HPDE6-E6E7 (cell line): ENCODE data around the gene ELP4.

ENCODE experiments used
- DNase-seq: peaks from one replicate; pipeline ENCODE4 v3.0.0; 2011; ENCODE audit warnings: missing footprints; ENCODE audit errors: extremely low spot score

The ELP4 gene

DNA sequence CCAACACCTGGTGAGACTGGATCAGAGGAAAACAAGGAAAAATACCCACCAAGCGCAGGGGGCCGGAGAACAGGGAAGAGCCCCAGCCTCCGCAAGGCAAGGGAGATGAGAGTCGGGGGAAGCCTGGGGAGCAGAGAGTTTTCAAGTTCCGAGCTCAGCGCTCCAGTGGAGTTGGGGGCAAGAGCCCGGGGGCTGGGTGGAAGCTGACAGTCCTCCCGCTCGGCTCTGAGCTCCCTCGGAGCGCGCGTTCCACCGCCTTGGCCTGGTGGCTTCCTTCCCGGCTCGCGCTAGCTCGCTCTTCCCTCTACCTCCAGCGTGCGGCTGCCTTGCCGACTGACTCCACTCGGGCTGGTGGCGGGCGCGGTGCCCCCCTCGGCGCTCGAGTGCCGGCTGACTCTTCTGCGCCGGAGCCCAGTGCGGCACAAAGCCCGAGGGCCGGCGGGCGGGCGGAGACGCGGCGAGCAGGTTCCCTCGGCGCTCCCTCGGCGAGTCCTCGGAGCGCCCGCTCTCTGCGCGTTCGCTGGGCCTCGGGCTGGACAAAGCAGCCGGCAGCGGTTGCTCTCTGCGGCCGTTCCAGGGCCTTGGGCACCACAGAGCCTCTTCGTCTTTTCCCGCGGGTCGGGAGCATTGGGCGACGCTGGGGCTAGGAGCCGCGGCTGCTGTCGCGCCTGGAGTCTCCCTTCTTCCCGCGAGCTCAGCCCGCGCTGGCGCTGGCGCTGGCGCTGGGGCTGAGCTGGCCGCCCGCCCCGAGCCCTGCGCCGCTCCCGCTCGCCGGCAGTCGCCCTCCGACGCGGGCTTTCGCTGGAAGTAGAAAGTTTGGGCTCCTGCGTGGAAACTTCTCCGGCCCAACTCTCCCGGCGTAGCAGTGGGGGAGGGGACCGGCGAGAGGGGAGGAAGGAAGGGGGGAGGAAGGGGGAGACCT lies 300.6 kb downstream of the ELP4 start:
- peak; percentile 21 for DNase-seq

- DNase-seq: peak; percentile 11
These were observed 301.4 kb downstream of the ELP4 start, which contains the start of gene PAX6 for GRCh38 chr11:31810779-31811647. PAX6 (minus strand) TSS chr11:31811322; CDS start chr11:31806411, 4,911 bp downstream.

DNA sequence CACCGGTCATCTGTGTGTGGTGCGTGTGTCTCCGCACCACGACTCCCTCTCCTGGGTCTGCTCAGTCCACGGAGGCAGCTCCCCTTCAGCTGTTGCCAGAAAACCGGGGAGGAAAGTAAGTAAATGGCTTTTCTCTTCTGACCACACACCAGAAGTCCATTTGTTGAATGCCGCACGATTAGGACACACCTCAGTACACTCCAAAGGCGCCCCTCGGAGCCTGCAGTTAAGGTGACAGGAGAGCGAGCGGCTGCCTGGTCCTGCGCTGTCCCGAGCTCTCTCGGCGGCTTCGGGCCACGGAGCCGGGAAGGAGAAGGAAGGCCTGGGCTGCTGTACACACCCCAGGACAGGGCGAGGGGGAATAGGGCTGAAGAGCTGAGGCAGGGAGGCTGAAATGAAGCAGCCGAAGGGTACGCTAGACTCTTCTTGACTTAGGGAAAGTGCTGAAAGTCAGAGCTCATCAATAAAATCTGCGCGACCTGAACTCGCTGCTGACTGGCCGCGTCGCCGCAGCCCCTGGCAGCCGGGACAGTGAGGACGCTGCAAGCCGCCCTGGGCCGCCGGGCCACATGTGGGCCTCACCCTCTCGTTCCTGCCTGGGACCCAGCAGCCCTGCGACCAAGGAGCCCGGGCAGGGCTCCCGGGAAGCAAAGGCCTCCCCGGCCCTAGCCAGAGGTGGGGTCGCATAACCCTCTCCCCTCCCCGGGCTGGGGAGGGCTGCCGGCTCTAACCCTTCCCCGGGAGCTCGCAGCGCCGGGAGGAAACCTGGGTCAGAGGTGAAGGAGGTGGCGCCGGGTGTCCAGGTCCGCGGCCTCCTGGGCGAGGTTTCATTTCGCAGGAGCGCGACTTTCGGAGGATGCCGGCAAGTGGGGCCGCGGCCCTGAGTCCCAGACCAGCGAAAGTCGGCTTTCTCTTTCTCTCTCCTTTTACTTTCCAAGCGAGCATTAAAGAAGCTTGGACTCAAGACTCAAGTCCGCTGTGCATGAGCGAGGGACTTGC lies 303.1 kb downstream of the ELP4 start:
- DNase-seq: no peak

DNA sequence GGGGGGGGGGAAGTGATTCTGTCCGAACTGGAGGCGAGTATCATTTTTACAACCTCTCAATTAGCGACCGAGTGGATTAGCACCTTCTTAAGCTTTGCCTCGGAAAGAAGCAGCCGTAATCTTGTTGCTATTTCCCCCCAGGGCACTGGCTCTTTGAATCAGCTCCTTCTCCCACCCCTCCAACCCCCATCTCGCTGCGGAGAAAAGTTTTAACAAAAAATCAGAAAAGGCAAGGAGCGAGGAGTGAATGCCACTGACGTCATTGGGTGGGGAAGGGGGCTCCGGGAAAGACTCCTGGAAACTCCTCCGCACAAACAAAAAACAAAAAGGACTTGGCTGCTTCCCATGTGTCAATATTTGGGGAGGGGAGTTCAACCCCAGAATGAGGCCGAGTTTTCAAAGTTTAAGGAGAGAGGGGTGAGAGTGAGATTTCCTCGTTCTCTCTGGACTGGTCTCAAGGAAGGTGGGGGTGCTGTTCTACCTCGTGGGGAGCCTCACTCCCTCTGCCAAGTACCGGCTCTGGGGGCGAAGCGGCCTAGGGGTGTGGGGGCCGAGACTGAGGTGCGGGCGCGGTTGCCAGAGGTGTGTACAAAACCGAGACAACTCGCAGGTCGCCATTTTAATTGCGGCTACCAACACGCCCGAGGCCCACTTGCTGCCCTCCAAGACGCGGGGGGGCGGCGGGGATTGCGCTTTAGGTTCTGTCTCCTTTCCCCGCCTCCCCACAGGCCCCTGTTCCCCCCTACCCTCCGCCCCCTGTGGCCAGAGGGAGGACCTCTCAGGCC lies 304.0 kb downstream of the ELP4 start:
- no peak for DNase-seq

- DNase-seq: no peak
These were observed 304.8 kb downstream of the ELP4 start for GRCh38 chr11:31814176-31814868.

GRCh38 chr11:31815711-31816467 lies 306.3 kb downstream of the ELP4 start:
- DNase-seq: no peak

- no peak for DNase-seq
These were observed 307.0 kb downstream of the ELP4 start for GRCh38 chr11:31816468-31817053.

- DNase-seq: no peak
These were observed 307.6 kb downstream of the ELP4 start for GRCh38 chr11:31817054-31817620.

DNA sequence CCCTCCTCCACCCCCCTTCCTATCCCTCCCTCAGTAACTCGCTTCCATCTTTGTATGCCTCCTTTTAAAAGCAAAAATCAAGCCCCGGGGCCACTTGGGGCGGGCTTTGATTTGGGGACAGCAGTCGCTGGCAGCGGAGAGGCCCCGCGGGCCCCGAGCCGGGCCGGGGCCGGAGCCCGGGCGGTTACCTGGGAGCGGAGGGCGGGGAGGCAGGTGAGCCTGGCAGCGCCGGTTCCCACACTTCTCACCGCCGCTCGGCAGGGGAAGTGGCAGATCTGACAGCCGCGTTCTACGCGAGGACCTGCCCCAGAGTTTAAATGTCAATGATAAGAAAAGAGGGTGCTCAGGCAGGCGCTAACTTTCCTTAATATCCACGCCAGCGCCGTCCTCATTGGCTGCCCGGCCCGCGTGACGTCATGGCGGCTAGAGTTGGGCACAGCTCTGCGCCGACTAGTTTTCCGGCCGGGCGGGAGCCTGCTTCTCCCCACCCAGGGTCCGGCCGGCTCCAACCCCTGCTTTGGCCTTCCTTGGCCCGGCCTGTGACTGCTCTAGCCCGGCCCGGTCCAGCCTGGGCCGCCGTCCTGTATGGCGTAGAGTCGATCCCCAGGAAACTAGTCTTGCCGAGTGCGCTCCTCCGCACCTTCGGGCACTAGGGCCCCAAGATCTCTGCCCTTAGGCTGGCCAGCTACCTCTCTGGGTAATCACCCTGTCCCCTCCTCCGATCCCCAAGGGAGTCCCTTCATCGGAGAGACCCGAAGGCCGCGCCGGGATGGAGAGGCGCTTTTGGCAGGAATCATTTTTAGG lies 308.3 kb downstream of the ELP4 start:
- DNase-seq: no peak

- DNase-seq: no peak
These were observed 308.8 kb downstream of the ELP4 start for GRCh38 chr11:31818425-31818755.

DNA sequence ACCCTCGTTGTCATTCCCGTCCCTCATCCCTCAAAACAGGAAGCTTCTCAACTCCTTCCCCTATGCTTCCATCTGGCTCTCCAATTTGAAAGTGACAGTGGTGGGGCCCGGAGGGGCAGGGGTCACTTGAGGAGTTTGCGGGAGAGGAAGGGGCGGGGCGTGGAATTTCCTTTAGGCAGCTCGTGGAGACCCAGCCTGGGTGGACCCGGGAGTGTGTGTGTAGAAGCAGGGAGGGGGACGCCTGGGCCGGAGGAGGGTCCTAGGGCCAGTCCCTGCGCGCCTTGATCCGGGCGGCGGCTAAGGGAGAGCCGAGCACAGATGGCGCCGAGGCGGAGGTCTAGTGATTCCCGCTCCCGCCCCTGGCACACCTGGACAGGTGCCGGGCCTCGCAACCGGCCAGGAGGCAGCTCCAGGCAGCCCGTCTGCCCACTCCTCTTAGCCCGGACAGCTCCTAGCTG lies 309.3 kb downstream of the ELP4 start:
- DNase-seq: no peak

DNA sequence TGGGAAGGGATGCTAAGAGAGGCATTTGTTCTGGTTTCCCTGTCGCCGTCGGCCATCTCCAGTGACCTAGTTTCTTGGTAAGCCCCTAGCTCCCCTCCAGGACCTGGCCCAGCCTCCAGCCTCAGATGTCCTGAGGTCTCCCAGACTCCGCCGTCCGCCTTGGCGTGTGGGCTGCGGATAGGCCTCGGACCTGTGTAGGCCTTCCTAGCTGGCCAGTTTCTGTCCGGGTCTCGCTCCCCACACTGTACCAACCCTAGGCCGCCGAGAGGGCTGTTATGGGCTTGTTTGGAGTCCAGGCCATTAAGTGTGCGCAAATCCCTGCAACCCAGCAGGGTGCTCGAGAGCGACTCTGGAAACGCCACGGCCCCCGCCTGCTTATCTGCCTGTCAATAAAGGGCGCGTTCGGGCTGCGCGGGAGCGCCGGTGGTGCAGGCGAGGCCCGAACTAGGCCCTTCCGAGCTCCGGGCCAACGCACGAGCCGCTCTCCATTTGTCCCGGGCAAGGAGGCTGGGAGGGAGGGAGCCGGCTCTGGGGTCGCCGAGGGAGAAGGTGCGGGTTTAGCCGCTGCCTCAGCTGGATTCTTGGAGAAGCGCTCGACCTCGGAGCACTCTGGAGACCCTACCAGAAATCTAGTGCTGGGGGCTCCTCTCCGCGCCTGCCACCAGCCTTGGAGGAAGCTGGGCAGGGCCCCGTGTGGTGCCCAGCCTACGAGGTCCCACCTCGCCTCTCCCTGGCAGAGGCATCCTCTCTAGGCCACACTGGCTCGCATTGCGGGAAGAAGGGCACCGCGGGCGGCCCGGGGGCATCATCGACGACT lies 310.3 kb downstream of the ELP4 start:
- DNase-seq: no peak

DNA sequence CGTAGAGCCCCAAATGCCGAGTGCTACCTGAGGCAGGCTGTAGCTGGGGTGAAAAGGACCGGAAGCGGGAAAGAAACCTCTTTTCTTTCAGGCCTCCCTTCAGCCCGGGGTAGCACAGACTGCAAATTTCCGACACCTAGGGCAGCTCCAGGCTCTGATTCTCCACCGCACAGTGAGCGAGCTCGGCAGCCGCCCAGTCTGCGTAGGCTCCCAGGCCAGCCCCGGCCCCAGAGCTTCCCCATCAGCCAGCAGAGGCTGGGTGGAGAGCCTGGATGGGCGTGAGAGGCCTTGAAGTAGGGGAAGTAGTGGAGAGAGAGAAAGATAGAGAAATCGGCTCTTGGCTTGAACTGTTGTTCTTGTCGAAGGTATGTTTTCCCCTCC lies 310.9 kb downstream of the ELP4 start:
- no peak for DNase-seq

DNA sequence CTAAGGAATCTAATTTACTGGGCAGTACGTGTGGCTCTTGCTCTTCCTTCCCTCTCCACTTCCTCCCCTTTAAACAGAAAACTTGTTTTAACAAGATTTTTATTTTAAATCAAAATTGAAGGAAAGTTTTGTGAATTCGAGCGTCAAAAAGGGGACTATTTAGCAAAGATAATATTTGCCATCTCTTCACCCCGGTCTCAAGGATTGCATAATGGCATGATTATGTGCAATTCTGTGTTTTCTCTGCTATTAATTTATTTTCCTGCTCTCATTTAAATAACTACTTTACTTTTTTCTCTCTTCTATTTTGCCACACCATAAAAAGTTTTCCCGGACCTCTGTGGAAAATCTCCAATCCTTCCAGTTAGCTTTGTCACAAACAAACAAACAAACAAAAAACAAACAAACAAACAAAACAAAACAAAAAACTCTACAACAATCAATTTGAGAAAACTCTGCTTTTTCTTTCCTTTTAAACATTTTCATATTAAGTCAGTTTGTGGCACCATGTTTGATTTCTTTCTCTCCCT lies 311.7 kb downstream of the ELP4 start:
- no peak for DNase-seq

- no peak for DNase-seq
These were observed 312.2 kb downstream of the ELP4 start for GRCh38 chr11:31821766-31822165.

DNA sequence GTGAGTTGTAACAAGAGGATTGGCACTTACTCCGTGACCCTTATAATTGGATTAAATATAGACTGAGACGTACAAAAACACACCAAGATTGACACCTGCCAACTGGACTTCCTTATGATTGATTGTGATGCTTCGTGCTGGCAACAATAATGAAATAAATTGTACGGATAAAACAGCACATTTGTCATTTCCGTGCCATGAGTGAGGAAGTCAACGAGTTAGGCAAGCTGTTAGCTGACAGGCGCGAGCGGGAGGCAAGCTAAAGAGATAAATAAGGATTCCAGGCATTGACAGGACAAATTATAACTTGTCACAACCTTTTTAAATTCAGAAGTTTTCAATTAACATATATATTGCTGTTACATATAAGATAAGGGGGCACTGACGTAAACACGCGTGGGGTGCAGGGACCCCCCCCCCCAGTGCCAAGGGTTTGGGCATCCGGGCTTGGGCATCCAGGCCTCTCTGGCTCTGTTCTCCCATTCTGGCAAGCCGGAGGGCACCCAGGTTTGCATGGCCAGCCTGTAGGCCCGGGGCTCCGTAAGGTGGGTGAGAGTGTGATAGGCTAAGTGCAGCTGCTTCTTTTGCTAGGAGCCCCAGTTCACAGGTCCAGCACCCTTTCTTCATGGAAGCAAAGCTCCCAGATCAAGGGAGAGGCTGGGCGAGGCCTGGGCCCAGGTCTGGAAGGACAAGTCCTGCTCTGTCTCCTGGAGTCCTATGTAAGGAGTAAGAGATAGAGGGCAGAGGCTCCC lies 312.8 kb downstream of the ELP4 start:
- no peak for DNase-seq
